Vagina (tissue), 2 donors: ENCODE data around the gene CD48. TPM values are rescaled to one million over a fixed set of nuclear protein-coding genes. Genes with fewer than 3 reads are reported as not detected.
A peak's percentile ranks its signal among the peaks of the same experiment; 100 is the strongest.
"Not testable (repeated sequence)": the region's sequence is repeated elsewhere in the genome, so short reads cannot be mapped to it uniquely, and the experiment has no call there.

ENCODE experiments used
- DNase-seq, 2 donors: peaks; one replicate each; pipeline ENCODE4 v3.0.0-alpha.2; 2017; ENCODE audit errors: extremely low spot score in 2 of 2
- H3K27ac ChIP-seq: fragments of 200-600 bp; sonication (generic); one replicate; pipeline ENCODE4 v1.5.1; 2019
- H3K27me3 ChIP-seq: fragments of 200-600 bp; sonication (generic); one replicate; pipeline ENCODE4 v1.5.1; 2019
- H3K36me3 ChIP-seq, 2 donors: fragments of 200-600 bp; sonication (generic); one replicate each; pipeline ENCODE4 v1.5.1; 2017 to 2019
- H3K4me1 ChIP-seq: fragments of 200-600 bp; sonication (generic); one replicate; pipeline ENCODE4 v1.5.1; 2019
- H3K4me3 ChIP-seq, 2 donors: fragments of 200-600 bp; sonication (generic); 1 replicate in 1 of 2; 2 replicates in 1 of 2; pipeline ENCODE4 v1.5.1; 2016 to 2019
- H3K9me3 ChIP-seq: fragments of 200-600 bp; sonication (generic); one replicate; pipeline ENCODE4 v1.5.1; 2019
- CTCF ChIP-seq, 3 experiments: fragments of 450-650 bp in 2 of 3; fragments of 200-600 bp in 1 of 3; sonication (generic) in 1 of 3; IDR thresholded peaks; one replicate each; pipeline ENCODE4 v1.5.1; 2017 to 2019; ENCODE audit warnings: antibody characterized with exemption in 3 of 3, mild to moderate bottlenecking in 2 of 3, moderate library complexity in 2 of 3
- POLR2A ChIP-seq, 2 donors: fragments of 450-650 bp; IDR thresholded peaks; one replicate each; pipeline ENCODE4 v1.6.1; 2017; ENCODE audit warnings: antibody characterized with exemption in 2 of 2, mild to moderate bottlenecking in 2 of 2, moderate library complexity in 2 of 2
- POLR2AphosphoS5 ChIP-seq, 2 donors: sonication (generic); formaldehyde crosslinking; IDR thresholded peaks; one replicate each; pipeline ENCODE4 v1.9.0; 2017; ENCODE audit warnings: antibody characterized with exemption in 2 of 2, mild to moderate bottlenecking in 2 of 2, low read depth in 1 of 2; ENCODE audit not compliant: insufficient read depth in 1 of 2
- intact Hi-C: fragments of 100-400 bp; cut with DNase I; formaldehyde crosslinking; loops from one replicate; pipeline ENCODE4 v1.15.1; 2023
- total RNA-seq: library from RNA; depleted of rRNA; stranded (reverse); fragments of >200 nt; gene quantifications from one replicate; pipeline ENCODE4 v1.2.3, GENCODE V29; 2016

The CD48 gene
- total RNA-seq, 1 donor from 2014 or later: 4.7 TPM

- intact Hi-C loops: no loop called here
- Histone ChIP-seq H3K27me3 (no peaks in the 10 kb centered on the region), H3K4me3 (no peak overlapping the region), H3K9me3 (no peaks in the 10 kb centered on the region), H3K27ac (no peak overlapping the region), H3K36me3 (no peaks in the 10 kb centered on the region), H3K4me1 (no peaks in the 10 kb centered on the region)
- DNase-seq: no peak
- TF ChIP-seq POLR2AphosphoS5 (IDR thresholded peaks at IDR 0.05; ENCODE audit: insufficient read depth in 1 of 2, low read depth in 1 of 2) (no peak), CTCF (IDR thresholded peaks at IDR 0.05) (no peak), POLR2A (IDR thresholded peaks at IDR 0.05) (no peak)
Measured at GRCh38 chr1:160713161-160713560, 1.5 kb upstream of the CD48 start.

GRCh38 chr1:160712525-160713080 is 981 bp upstream of the CD48 start:
- H3K9me3 ChIP-seq, H3K4me1 ChIP-seq, H3K4me3 ChIP-seq, H3K36me3 ChIP-seq, H3K27me3 ChIP-seq, DNase-seq, intact Hi-C loops, H3K27ac ChIP-seq: not testable (repeated sequence)

GRCh38 chr1:160711276-160711601 is 383 bp downstream of the CD48 start:
- Histone ChIP-seq H3K4me3 (peak overlapping the region in 1 of 2 donors; percentile 27), H3K27me3 (no peaks in the 10 kb centered on the region), H3K4me1 (no peaks in the 10 kb centered on the region), H3K9me3 (no peaks in the 10 kb centered on the region), H3K27ac (no peak overlapping the region), H3K36me3 (no peaks in the 10 kb centered on the region)
- intact Hi-C loops: no loop called here
- TF ChIP-seq CTCF (IDR thresholded peaks at IDR 0.05): no peak
- TF ChIP-seq POLR2A (IDR thresholded peaks at IDR 0.05): no peak
- no peak for TF ChIP-seq POLR2AphosphoS5 (IDR thresholded peaks at IDR 0.05; ENCODE audit: insufficient read depth in 1 of 2, low read depth in 1 of 2)
- DNase-seq: no peak

- DNase-seq: no peak
- no peaks in the 10 kb centered on the region for H3K36me3 ChIP-seq
- no peak overlapping the region for H3K27ac ChIP-seq
- no peaks in the 10 kb centered on the region for H3K27me3 ChIP-seq
- H3K4me3 ChIP-seq: peak overlapping the region in 1 of 2 donors; percentile 27
- no peak for TF ChIP-seq CTCF (IDR thresholded peaks at IDR 0.05)
- no peak for TF ChIP-seq POLR2AphosphoS5 (IDR thresholded peaks at IDR 0.05; ENCODE audit: insufficient read depth in 1 of 2, low read depth in 1 of 2)
- TF ChIP-seq POLR2A (IDR thresholded peaks at IDR 0.05): no peak
- no peaks in the 10 kb centered on the region for H3K4me1 ChIP-seq
- intact Hi-C loops: no loop called here
- no peaks in the 10 kb centered on the region for H3K9me3 ChIP-seq
Measured at GRCh38 chr1:160710517-160711252, 937 bp downstream of the CD48 start.

- no peaks in the 10 kb centered on the region for H3K9me3 ChIP-seq
- no peak overlapping the region for H3K4me3 ChIP-seq
- no peaks in the 10 kb centered on the region for H3K27me3 ChIP-seq
- TF ChIP-seq POLR2A (IDR thresholded peaks at IDR 0.05): no peak
- TF ChIP-seq CTCF (IDR thresholded peaks at IDR 0.05): no peak
- no peak for TF ChIP-seq POLR2AphosphoS5 (IDR thresholded peaks at IDR 0.05; ENCODE audit: insufficient read depth in 1 of 2, low read depth in 1 of 2)
- no peaks in the 10 kb centered on the region for H3K4me1 ChIP-seq
- intact Hi-C loops: no loop called here
- H3K36me3 ChIP-seq: no peaks in the 10 kb centered on the region
- no peak overlapping the region for H3K27ac ChIP-seq
- DNase-seq: no peak
Measured at GRCh38 chr1:160709715-160710114, 1.9 kb downstream of the CD48 start.
